DND-41 (cell line): Measurements from ENCODE around the gene CD52.

Experiments used
- ATAC-seq: fragments of 200-7000 bp; cut with Tn5 transposase; 3 replicates; pipeline ENCODE4 v1.9.1; 2021; ENCODE audit warnings: low read depth; ENCODE audit not compliant: insufficient read depth
- DNase-seq: peaks from one replicate; pipeline ENCODE4 v3.0.0-alpha.2; 2020
- H2AFZ ChIP-seq: 2 replicates; pipeline ENCODE4 v1.6.0; 2012; ENCODE audit warnings: low read depth, low read length
- H3K27ac ChIP-seq: 2 replicates; pipeline ENCODE4 v1.5.1; 2012; ENCODE audit warnings: low read length, inconsistent platforms
- H3K27me3 ChIP-seq: fragments of 200-600 bp; sonication (generic); 2 replicates; pipeline ENCODE4 v1.6.0; 2012; ENCODE audit warnings: low read length, mild to moderate bottlenecking, inconsistent platforms; ENCODE audit not compliant: insufficient read depth, poor library complexity
- H3K36me3 ChIP-seq: 2 replicates; pipeline ENCODE4 v1.5.1; 2012; ENCODE audit warnings: low read length, inconsistent platforms; ENCODE audit not compliant: insufficient read depth
- H3K4me1 ChIP-seq: 2 replicates; pipeline ENCODE4 v1.5.1; 2012; ENCODE audit warnings: mild to moderate bottlenecking, low read length; ENCODE audit not compliant: insufficient read depth
- H3K4me2 ChIP-seq: 2 replicates; pipeline ENCODE4 v1.6.0; 2012; ENCODE audit warnings: mild to moderate bottlenecking, moderate library complexity, low read length, inconsistent platforms; ENCODE audit not compliant: insufficient read depth
- H3K4me3 ChIP-seq, 2 experiments: fragments of 200-600 bp in 1 of 2; shearing (Covaris generic) in 1 of 2; 2 replicates each; pipeline ENCODE4 v1.5.1; 2012 to 2016; ENCODE audit warnings: inconsistent platforms in 2 of 2, low read length in 2 of 2, mild to moderate bottlenecking in 2 of 2, low read depth in 1 of 2, moderate library complexity in 1 of 2
- H3K79me2 ChIP-seq: 2 replicates; pipeline ENCODE4 v1.6.0; 2012; ENCODE audit warnings: low read length, inconsistent platforms; ENCODE audit not compliant: insufficient read depth
- H3K9ac ChIP-seq: 2 replicates; pipeline ENCODE4 v1.6.0; 2012; ENCODE audit warnings: low read depth, mild to moderate bottlenecking, inconsistent platforms, low read length, moderate library complexity
- H3K9me3 ChIP-seq: 2 replicates; pipeline ENCODE4 v1.5.1; 2012; ENCODE audit warnings: low read length, moderate library complexity, mild to moderate bottlenecking, inconsistent platforms; ENCODE audit not compliant: insufficient read depth, severe bottlenecking
- H4K20me1 ChIP-seq: 2 replicates; pipeline ENCODE4 v1.6.0; 2012; ENCODE audit warnings: low read length; ENCODE audit not compliant: insufficient read depth
- CTCF ChIP-seq: IDR thresholded peaks from 2 replicates; pipeline ENCODE4 v1.5.1; 2012; ENCODE audit warnings: borderline replicate concordance, low read length, moderate library complexity, mild to moderate bottlenecking; ENCODE audit not compliant: poor library complexity, severe bottlenecking; ENCODE audit errors: extremely low read depth
- EZH2 ChIP-seq: IDR thresholded peaks from 3 replicates; pipeline ENCODE4 v1.6.1; 2012; ENCODE audit warnings: borderline replicate concordance, low read depth, mild to moderate bottlenecking, moderate library complexity, low read length, inconsistent platforms; ENCODE audit not compliant: severe bottlenecking

The CD52 gene

GRCh38 chr1:26314501-26314900, 3.3 kb upstream of the CD52 start:
- no peaks in the 10 kb centered on the region for H4K20me1 ChIP-seq
- TF ChIP-seq EZH2 (no peak), CTCF (no peak)
- no peak for DNase-seq
- no peaks in the 10 kb centered on the region for H3K9me3 ChIP-seq
- ATAC-seq, result no peak
- H3K9ac ChIP-seq, result no peak overlapping the region
- no peaks in the 10 kb centered on the region for H3K36me3 ChIP-seq
- H3K4me3 ChIP-seq, result no peak overlapping the region
- H3K4me1 ChIP-seq, result peaks cover 13% of the 10 kb centered on the region; the same call in 1 of the 2 replicates
- no peak overlapping the region for H2AFZ ChIP-seq
- no peaks in the 10 kb centered on the region for H3K79me2 ChIP-seq
- no peak overlapping the region for H3K27ac ChIP-seq
- no peaks in the 10 kb centered on the region for H3K27me3 ChIP-seq
- no peak overlapping the region for H3K4me2 ChIP-seq

GRCh38 chr1:26315874-26316850, 1.6 kb upstream of the CD52 start:
- H3K9ac ChIP-seq, result no peak overlapping the region
- H3K79me2 ChIP-seq, result no peaks in the 10 kb centered on the region
- TF ChIP-seq EZH2 (no peak), CTCF (no peak)
- H4K20me1 ChIP-seq, result no peaks in the 10 kb centered on the region
- peaks cover 16% of the 10 kb centered on the region for H3K4me1 ChIP-seq
- DNase-seq, result no peak
- no peak overlapping the region for H2AFZ ChIP-seq
- no peak overlapping the region for H3K4me2 ChIP-seq
- H3K9me3 ChIP-seq, result no peaks in the 10 kb centered on the region
- no peak overlapping the region for H3K4me3 ChIP-seq
- H3K36me3 ChIP-seq, result no peaks in the 10 kb centered on the region
- no peak overlapping the region for H3K27ac ChIP-seq
- H3K27me3 ChIP-seq, result no peaks in the 10 kb centered on the region
- no peak for ATAC-seq

- no peak overlapping the region for H3K4me3 ChIP-seq
- H3K9ac ChIP-seq, result no peak overlapping the region
- peaks cover 19% of the 10 kb centered on the region for H3K4me1 ChIP-seq
- H3K36me3 ChIP-seq, result no peaks in the 10 kb centered on the region
- no peaks in the 10 kb centered on the region for H3K9me3 ChIP-seq
- H3K4me2 ChIP-seq, result no peak overlapping the region
- H3K27me3 ChIP-seq, result no peaks in the 10 kb centered on the region
- no peaks in the 10 kb centered on the region for H3K79me2 ChIP-seq
- no peaks in the 10 kb centered on the region for H4K20me1 ChIP-seq
- no peak for ATAC-seq
- DNase-seq, result no peak
- no peak overlapping the region for H2AFZ ChIP-seq
- H3K27ac ChIP-seq, result no peak overlapping the region
- TF ChIP-seq EZH2 (no peak), CTCF (no peak)
These were observed 612 bp upstream of the CD52 start for GRCh38 chr1:26317146-26317545.
